Measurements from ENCODE around the gene VAT1L. TPM values are rescaled to one million over a fixed set of nuclear protein-coding genes. Genes with fewer than 3 reads are reported as not detected.

The VAT1L gene
- total RNA-seq, 4 donors from 2014 or later, result 0.80 to 1.4 (median 1.2) TPM

- TF ChIP-seq POLR2AphosphoS5 (IDR thresholded peaks at IDR 0.05) (no peak), POLR2A (IDR thresholded peaks at IDR 0.05) (no peak), EP300 (IDR thresholded peaks at IDR 0.05; ENCODE audit: low read depth) (no peak), CTCF (IDR thresholded peaks at IDR 0.05) (no peak)
- Histone ChIP-seq H3K27ac (no peak overlapping the region), H3K36me3 (no peaks in the 10 kb centered on the region), H3K27me3 (no peaks in the 10 kb centered on the region), H3K4me3 (no peak overlapping the region), H3K9me3 (no peaks in the 10 kb centered on the region), H3K4me1 (no peaks in the 10 kb centered on the region)
- in situ Hi-C loops (cut with MboI; ENCODE audit: low pct_ligation_motif_present in 1 of 4, low pct_unique_long_range_greater_than_20kb in 1 of 4, low sequenced_read_pairs in 3 of 4) (no loop called here), intact Hi-C loops (cut with DNase I; ENCODE audit: low total_unique reads) (no loop called here)
- 81% methylated on average over 4 to 5 of the region's 5 CpGs for WGBS, 2 donors (ENCODE audit: low coverage in 1 of 2)
- DNase-seq, result no peak
These were observed 30.3 kb upstream of the VAT1L start for GRCh38 chr16:77758046-77758445.

- intact Hi-C loops (cut with DNase I; ENCODE audit: low total_unique reads) (no loop called here), in situ Hi-C loops (cut with MboI; ENCODE audit: low pct_ligation_motif_present in 1 of 4, low pct_unique_long_range_greater_than_20kb in 1 of 4, low sequenced_read_pairs in 3 of 4) (no loop called here)
- no peaks in the 10 kb centered on the region for H3K9me3 ChIP-seq
These were observed 29.9 kb upstream of the VAT1L start for GRCh38 chr16:77758508-77758907.

GRCh38 chr16:77759201-77759600 is 29.2 kb upstream of the VAT1L start:
- in situ Hi-C loops (cut with MboI; ENCODE audit: low pct_ligation_motif_present in 1 of 4, low pct_unique_long_range_greater_than_20kb in 1 of 4, low sequenced_read_pairs in 3 of 4) (no loop called here), intact Hi-C loops (cut with DNase I; ENCODE audit: low total_unique reads) (no loop called here)
- Histone ChIP-seq H3K27me3 (no peaks in the 10 kb centered on the region), H3K9me3 (no peaks in the 10 kb centered on the region), H3K36me3 (no peaks in the 10 kb centered on the region), H3K4me3 (no peak overlapping the region), H3K27ac (no peak overlapping the region), H3K4me1 (peaks cover 0 to 4% (median 0%) of the 10 kb centered on the region in 4 donors)
- 60 to 89% methylated on average over 1 of the region's 1 CpG for WGBS, 2 donors (ENCODE audit: low coverage in 1 of 2)
- no peak for DNase-seq
- TF ChIP-seq POLR2AphosphoS5 (IDR thresholded peaks at IDR 0.05) (no peak), POLR2A (IDR thresholded peaks at IDR 0.05) (no peak), EP300 (IDR thresholded peaks at IDR 0.05; ENCODE audit: low read depth) (no peak)

More at GRCh38 chr16:77758508-77758907, 29.9 kb upstream of the VAT1L start:
- Histone ChIP-seq H3K4me1 (no peaks in the 10 kb centered on the region), H3K27ac (no peak overlapping the region), H3K4me3 (no peak overlapping the region), H3K36me3 (no peaks in the 10 kb centered on the region), H3K27me3 (no peaks in the 10 kb centered on the region)
- no peak for DNase-seq
- TF ChIP-seq CTCF (IDR thresholded peaks at IDR 0.05), result no peak
- no peak for TF ChIP-seq POLR2A (IDR thresholded peaks at IDR 0.05)
- TF ChIP-seq EP300 (IDR thresholded peaks at IDR 0.05; ENCODE audit: low read depth), result no peak
- no peak for TF ChIP-seq POLR2AphosphoS5 (IDR thresholded peaks at IDR 0.05)
- 57 to 70% methylated on average over 1 to 2 of the region's 2 CpGs for WGBS, 2 donors (ENCODE audit: low coverage in 1 of 2)

GRCh38 chr16:77759821-77760220 is 28.5 kb upstream of the VAT1L start:
- intact Hi-C loops (cut with DNase I; ENCODE audit: low total_unique reads), result no loop called here
- H3K9me3 ChIP-seq, result no peaks in the 10 kb centered on the region
- no peak for TF ChIP-seq CTCF (IDR thresholded peaks at IDR 0.05)
- H3K27ac ChIP-seq, result no peak overlapping the region
- H3K4me3 ChIP-seq, result no peak overlapping the region
- DNase-seq, result no peak
- 55 to 62% methylated on average over 3 of the region's 3 CpGs for WGBS, 2 donors (ENCODE audit: low coverage in 1 of 2)
- peaks cover 0 to 7% (median 0%) of the 10 kb centered on the region in 4 donors for H3K4me1 ChIP-seq
- in situ Hi-C loops (cut with MboI; ENCODE audit: low pct_ligation_motif_present in 1 of 4, low pct_unique_long_range_greater_than_20kb in 1 of 4, low sequenced_read_pairs in 3 of 4), result no loop called here
- H3K36me3 ChIP-seq, result no peaks in the 10 kb centered on the region
- no peaks in the 10 kb centered on the region for H3K27me3 ChIP-seq

- no peak for DNase-seq
- H3K9me3 ChIP-seq, result no peaks in the 10 kb centered on the region
- in situ Hi-C loops (cut with MboI; ENCODE audit: low pct_ligation_motif_present in 1 of 4, low pct_unique_long_range_greater_than_20kb in 1 of 4, low sequenced_read_pairs in 3 of 4) (no loop called here), intact Hi-C loops (cut with DNase I; ENCODE audit: low total_unique reads) (no loop called here)
- no peaks in the 10 kb centered on the region for H3K36me3 ChIP-seq
- peaks cover 0 to 7% (median 0%) of the 10 kb centered on the region in 4 donors for H3K4me1 ChIP-seq
- H3K4me3 ChIP-seq, result no peak overlapping the region
- TF ChIP-seq EP300 (IDR thresholded peaks at IDR 0.05; ENCODE audit: low read depth) (no peak), POLR2A (IDR thresholded peaks at IDR 0.05) (no peak), CTCF (IDR thresholded peaks at IDR 0.05) (no peak), POLR2AphosphoS5 (IDR thresholded peaks at IDR 0.05) (no peak)
- no peak overlapping the region for H3K27ac ChIP-seq
- 58 to 68% methylated on average over 1 of the region's 1 CpG for WGBS, 2 donors (ENCODE audit: low coverage in 1 of 2)
- H3K27me3 ChIP-seq, result no peaks in the 10 kb centered on the region
These were observed 27.6 kb upstream of the VAT1L start for GRCh38 chr16:77760800-77761199.
